GM10266 (cell line): ENCODE measurements around the gene HEG1.

Source experiments
- DNase-seq: peaks from one replicate; pipeline ENCODE4 v3.0.0; 2012; ENCODE audit errors: extremely low spot score
- CTCF ChIP-seq: IDR thresholded peaks from 2 replicates; pipeline ENCODE4 v1.5.1; 2012; ENCODE audit warnings: mild to moderate bottlenecking, low read depth; ENCODE audit not compliant: control insufficient read depth, insufficient read depth; ENCODE audit errors: missing control alignments

HEG1 gene

GRCh38 chr3:124942613-124943012 lies 113.2 kb downstream of the HEG1 start:
- no peak for TF ChIP-seq CTCF
- no peak for DNase-seq

GRCh38 chr3:124941771-124942170 lies 114.0 kb downstream of the HEG1 start:
- no peak for TF ChIP-seq CTCF
- no peak for DNase-seq

- no peak for TF ChIP-seq CTCF
- no peak for DNase-seq
These were observed 116.1 kb downstream of the HEG1 start for GRCh38 chr3:124939661-124940060.

- no peak for TF ChIP-seq CTCF
- no peak for DNase-seq
These were observed 116.9 kb downstream of the HEG1 start for GRCh38 chr3:124938896-124939295.

GRCh38 chr3:124937049-124937448 lies 118.7 kb downstream of the HEG1 start:
- TF ChIP-seq CTCF = no peak
- DNase-seq = no peak

- no peak for DNase-seq
- no peak for TF ChIP-seq CTCF
These were observed 119.8 kb downstream of the HEG1 start for GRCh38 chr3:124935794-124936542.

GRCh38 chr3:124935264-124935663 lies 120.5 kb downstream of the HEG1 start:
- TF ChIP-seq CTCF = no peak
- DNase-seq = no peak
